GM23248 (cell line): ENCODE results near the gene PIP4K2A.

Experiments used
- EZH2 ChIP-seq: fragments of 200-600 bp; sonication (generic); IDR thresholded peaks from 2 replicates; pipeline ENCODE4 v1.6.1; 2018; ENCODE audit warnings: antibody characterized with exemption, mild to moderate bottlenecking; ENCODE audit not compliant: insufficient read depth, poor library complexity, severe bottlenecking
- EZH2phosphoT487 ChIP-seq: fragments of 200-600 bp; sonication (generic); IDR thresholded peaks from 2 replicates; pipeline ENCODE4 v1.6.1; 2018; ENCODE audit warnings: antibody characterized with exemption, moderate library complexity, mild to moderate bottlenecking, low read depth; ENCODE audit not compliant: insufficient read depth

DNA sequence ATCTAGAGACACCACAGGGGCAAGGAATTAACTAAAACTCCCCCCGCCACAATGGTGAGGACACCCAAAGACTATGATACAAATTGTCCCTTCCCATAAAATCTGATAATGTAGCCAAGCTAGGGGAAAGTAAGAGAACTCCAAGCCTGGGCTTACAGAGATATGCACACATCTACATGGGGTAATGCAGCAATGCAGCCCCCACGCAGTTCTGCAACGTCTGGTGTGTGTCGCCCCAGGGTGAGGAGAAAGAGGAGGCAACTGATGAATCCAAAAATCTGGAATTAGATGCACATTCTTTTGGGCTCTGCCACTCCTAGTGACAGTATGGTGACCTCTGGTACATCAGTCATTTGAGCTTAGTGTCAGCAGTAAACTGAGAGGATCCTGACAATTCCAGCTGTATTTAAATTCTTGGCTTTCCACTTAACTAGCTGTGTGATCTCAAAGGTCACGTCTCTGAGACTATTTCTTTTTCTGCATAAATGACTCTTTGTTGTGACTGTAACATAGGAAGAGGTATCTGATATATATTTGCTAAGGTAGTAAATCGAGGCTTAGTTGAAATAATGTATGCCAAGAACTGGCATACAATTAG is 51.5 kb downstream of the PIP4K2A start:
- TF ChIP-seq EZH2 (no peak), EZH2phosphoT487 (no peak)
